ENCODE results near the gene LIPE.
A peak's percentile ranks its signal among the peaks of the same experiment; 100 is the strongest.

Gene LIPE

GRCh38 chr19:42419309-42419708 lies 7.9 kb downstream of the LIPE start:
- Histone ChIP-seq H3K36me3 (peaks cover 33% of the 10 kb centered on the region), H4K20me1 (peaks cover 62% of the 10 kb centered on the region), H3K9ac (no peak overlapping the region), H3K4me1 (peaks cover 46% of the 10 kb centered on the region), H3K4me3 (no peak overlapping the region), H3K4me2 (peak overlapping the region; percentile 47; the same call in 1 of the 2 replicates), H3K27me3 (no peaks in the 10 kb centered on the region), H3K9me3 (no peaks in the 10 kb centered on the region), H3K27ac (no peak overlapping the region; the same call in 1 of the 2 replicates)
- no peak for TF ChIP-seq Cebpa-rat (IDR thresholded peaks at IDR 0.05)

- peaks cover 80% of the 10 kb centered on the region for H3K36me3 ChIP-seq
- peaks cover 8% of the 10 kb centered on the region; the same call in 1 of the 2 replicates for H3K4me1 ChIP-seq
- H4K20me1 ChIP-seq = peaks cover 76% of the 10 kb centered on the region
- no peak for TF ChIP-seq Cebpa-rat (IDR thresholded peaks at IDR 0.05)
- no peak overlapping the region for H3K4me2 ChIP-seq
- H3K27ac ChIP-seq = peak overlapping the region; percentile 41
- no peak overlapping the region for H3K4me3 ChIP-seq
- peak overlapping the region; percentile 46 for H3K9ac ChIP-seq
- no peaks in the 10 kb centered on the region for H3K9me3 ChIP-seq
- no peaks in the 10 kb centered on the region for H3K27me3 ChIP-seq
Measured at GRCh38 chr19:42412661-42413076, 14.5 kb downstream of the LIPE start.

DNA sequence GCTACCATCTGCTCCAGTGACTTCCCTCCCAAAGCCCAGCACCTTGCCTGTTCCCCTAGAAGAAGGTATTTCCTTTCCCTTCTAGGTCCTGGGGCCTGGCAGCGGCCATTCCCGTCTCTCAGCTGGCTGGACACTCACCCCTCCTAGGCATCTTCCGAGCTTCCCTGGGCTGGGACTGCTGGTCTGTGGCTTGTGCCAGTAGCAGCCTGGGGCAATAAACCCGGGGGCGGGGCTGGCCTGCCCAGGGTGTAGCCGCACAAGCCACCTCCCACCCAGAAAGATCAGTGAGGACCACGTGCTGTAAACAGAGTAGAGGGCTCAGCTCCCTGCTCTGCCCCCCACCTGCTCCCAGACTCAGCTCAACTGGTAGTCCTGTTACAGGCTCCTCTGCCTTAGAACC lies 15.0 kb downstream of the LIPE start:
- Histone ChIP-seq H3K4me3 (no peak overlapping the region), H3K36me3 (peaks cover 81% of the 10 kb centered on the region), H3K9me3 (no peaks in the 10 kb centered on the region), H3K27ac (peak overlapping the region; percentile 41), H3K27me3 (no peaks in the 10 kb centered on the region), H3K4me1 (peaks cover 8% of the 10 kb centered on the region; the same call in 1 of the 2 replicates), H4K20me1 (peaks cover 80% of the 10 kb centered on the region), H3K4me2 (no peak overlapping the region), H3K9ac (peak overlapping the region; percentile 46)
- TF ChIP-seq Cebpa-rat (IDR thresholded peaks at IDR 0.05) = no peak

DNA sequence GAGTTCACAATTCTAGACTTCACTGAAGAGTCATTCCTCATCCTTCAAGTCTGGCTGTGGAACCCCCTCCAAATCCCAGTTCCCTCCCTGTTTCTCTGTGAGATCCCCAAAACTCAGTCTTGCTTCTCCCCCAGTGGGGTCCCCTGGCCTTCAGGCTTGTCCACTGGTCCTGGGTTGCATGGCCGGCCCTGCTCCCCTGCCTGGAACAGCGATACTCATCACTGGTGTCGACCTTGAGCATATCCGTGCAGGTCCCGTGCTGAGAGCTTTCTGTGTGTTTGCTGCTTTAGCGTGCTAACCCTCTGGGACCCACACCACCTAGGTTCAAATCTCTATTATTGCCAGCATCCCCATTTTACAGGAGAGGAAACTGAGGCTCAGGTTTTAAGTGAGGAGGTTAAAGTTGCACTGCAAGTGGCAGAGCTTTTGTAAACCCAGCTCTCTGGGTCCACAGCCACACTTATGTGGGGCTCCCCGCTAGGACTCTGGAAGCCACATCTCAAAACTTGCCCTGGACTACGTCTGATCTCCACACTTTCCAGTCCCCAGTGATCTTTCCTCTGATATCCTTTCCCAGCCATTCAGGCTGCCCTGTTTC lies 15.5 kb downstream of the LIPE start:
- peaks cover 8% of the 10 kb centered on the region; the same call in 1 of the 2 replicates for H3K4me1 ChIP-seq
- no peak overlapping the region for H3K4me2 ChIP-seq
- H3K36me3 ChIP-seq = peaks cover 84% of the 10 kb centered on the region
- no peak for TF ChIP-seq Cebpa-rat (IDR thresholded peaks at IDR 0.05)
- H3K27ac ChIP-seq = no peak overlapping the region
- H3K27me3 ChIP-seq = no peaks in the 10 kb centered on the region
- peak overlapping the region; percentile 46; the same call in 1 of the 2 replicates for H3K9ac ChIP-seq
- H3K9me3 ChIP-seq = no peaks in the 10 kb centered on the region
- H3K4me3 ChIP-seq = no peak overlapping the region
- H4K20me1 ChIP-seq = peaks cover 85% of the 10 kb centered on the region

DNA sequence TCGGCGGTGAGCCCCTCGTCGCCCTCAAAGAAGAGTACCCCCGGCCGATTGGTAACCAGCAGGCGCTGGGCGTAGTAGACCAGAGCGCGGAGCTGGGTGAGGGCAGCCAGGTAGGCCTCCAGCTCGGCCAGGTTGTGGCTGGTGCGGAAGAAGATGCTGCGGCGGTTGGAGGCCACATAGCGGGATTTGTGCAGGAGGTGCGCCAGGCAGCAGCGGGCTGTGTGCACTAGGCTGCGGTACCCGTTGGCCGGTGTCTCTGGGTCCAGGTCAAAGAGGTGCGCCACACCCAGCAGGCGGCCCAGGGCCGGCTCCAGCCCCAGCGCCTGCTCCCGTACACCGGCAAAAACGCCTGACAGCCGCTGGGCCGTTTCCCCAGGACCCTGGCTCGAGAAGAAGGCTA lies 16.8 kb downstream of the LIPE start:
- no peaks in the 10 kb centered on the region for H3K27me3 ChIP-seq
- no peak overlapping the region for H3K9ac ChIP-seq
- no peak for TF ChIP-seq Cebpa-rat (IDR thresholded peaks at IDR 0.05)
- H3K36me3 ChIP-seq = peaks cover 92% of the 10 kb centered on the region
- peaks cover 85% of the 10 kb centered on the region for H4K20me1 ChIP-seq
- H3K4me1 ChIP-seq = peaks cover 8% of the 10 kb centered on the region; the same call in 1 of the 2 replicates
- H3K4me2 ChIP-seq = no peak overlapping the region
- H3K27ac ChIP-seq = no peak overlapping the region
- no peak overlapping the region for H3K4me3 ChIP-seq
- no peaks in the 10 kb centered on the region for H3K9me3 ChIP-seq

DNA sequence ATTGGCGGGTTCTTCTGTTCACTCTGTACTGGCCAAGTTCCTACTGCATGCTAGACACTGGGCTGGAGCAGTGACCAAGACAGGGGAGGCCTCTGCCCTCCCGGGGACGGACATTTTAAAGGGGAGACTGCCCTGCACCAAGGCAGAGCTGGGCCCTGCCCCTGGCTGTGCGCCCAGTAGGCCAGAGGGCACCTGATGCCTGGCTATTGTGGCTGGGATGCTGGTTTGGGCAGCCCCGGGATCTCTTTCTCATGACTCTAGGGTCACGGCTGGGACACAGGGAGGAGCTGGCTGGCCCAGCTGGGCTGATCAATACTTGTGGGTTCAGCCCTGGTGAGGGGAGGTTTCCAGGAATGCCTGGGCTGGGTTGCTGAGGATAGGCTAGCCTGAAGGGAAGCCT lies 17.7 kb downstream of the LIPE start:
- Histone ChIP-seq H3K9me3 (no peaks in the 10 kb centered on the region), H4K20me1 (peaks cover 85% of the 10 kb centered on the region), H3K9ac (no peak overlapping the region), H3K27me3 (no peaks in the 10 kb centered on the region), H3K4me2 (no peak overlapping the region), H3K36me3 (peaks cover 93% of the 10 kb centered on the region), H3K4me3 (no peak overlapping the region), H3K4me1 (peaks cover 8% of the 10 kb centered on the region; the same call in 1 of the 2 replicates), H3K27ac (no peak overlapping the region)
- TF ChIP-seq Cebpa-rat (IDR thresholded peaks at IDR 0.05) = no peak

DNA sequence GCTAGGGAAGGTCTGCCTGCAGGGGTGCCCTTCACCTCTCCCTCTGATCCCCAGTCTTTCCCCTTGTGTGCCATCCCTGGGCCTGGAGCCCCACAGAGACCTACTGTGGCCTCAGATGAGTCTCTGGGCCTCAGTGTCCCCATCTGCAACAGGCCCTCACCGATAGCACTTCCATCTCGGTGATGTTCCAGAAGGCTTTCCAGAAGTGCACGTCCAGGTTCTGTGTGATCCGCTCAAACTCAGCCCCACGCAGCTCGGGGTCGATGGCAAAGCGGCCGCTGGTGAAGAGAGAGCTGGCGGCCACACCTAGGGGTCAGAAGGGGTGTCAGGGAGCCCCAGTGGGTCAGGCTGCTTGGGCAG lies 19.4 kb downstream of the LIPE start:
- H3K9me3 ChIP-seq = no peaks in the 10 kb centered on the region
- no peak for TF ChIP-seq Cebpa-rat (IDR thresholded peaks at IDR 0.05)
- no peak overlapping the region for H3K4me2 ChIP-seq
- no peak overlapping the region for H3K9ac ChIP-seq
- H3K4me1 ChIP-seq = peaks cover 9% of the 10 kb centered on the region
- H3K4me3 ChIP-seq = no peak overlapping the region
- peaks cover 72% of the 10 kb centered on the region for H4K20me1 ChIP-seq
- H3K27me3 ChIP-seq = no peaks in the 10 kb centered on the region
- H3K27ac ChIP-seq = no peak overlapping the region
- H3K36me3 ChIP-seq = peaks cover 92% of the 10 kb centered on the region

GRCh38 chr19:42407085-42407815 lies 19.9 kb downstream of the LIPE start:
- Histone ChIP-seq H3K27ac (no peak overlapping the region), H3K4me3 (no peak overlapping the region), H3K27me3 (no peaks in the 10 kb centered on the region), H3K4me1 (peaks cover 9% of the 10 kb centered on the region), H3K9me3 (no peaks in the 10 kb centered on the region), H4K20me1 (peaks cover 66% of the 10 kb centered on the region), H3K9ac (no peak overlapping the region), H3K4me2 (no peak overlapping the region), H3K36me3 (peaks cover 88% of the 10 kb centered on the region)
- TF ChIP-seq Cebpa-rat (IDR thresholded peaks at IDR 0.05) = no peak

GRCh38 chr19:42406111-42406510 lies 21.1 kb downstream of the LIPE start:
- Histone ChIP-seq H4K20me1 (peaks cover 55% of the 10 kb centered on the region), H3K27ac (no peak overlapping the region), H3K27me3 (no peaks in the 10 kb centered on the region), H3K9me3 (no peaks in the 10 kb centered on the region), H3K9ac (no peak overlapping the region), H3K36me3 (peaks cover 77% of the 10 kb centered on the region), H3K4me2 (no peak overlapping the region), H3K4me3 (no peak overlapping the region), H3K4me1 (peaks cover 11% of the 10 kb centered on the region)
- no peak for TF ChIP-seq Cebpa-rat (IDR thresholded peaks at IDR 0.05)

DNA sequence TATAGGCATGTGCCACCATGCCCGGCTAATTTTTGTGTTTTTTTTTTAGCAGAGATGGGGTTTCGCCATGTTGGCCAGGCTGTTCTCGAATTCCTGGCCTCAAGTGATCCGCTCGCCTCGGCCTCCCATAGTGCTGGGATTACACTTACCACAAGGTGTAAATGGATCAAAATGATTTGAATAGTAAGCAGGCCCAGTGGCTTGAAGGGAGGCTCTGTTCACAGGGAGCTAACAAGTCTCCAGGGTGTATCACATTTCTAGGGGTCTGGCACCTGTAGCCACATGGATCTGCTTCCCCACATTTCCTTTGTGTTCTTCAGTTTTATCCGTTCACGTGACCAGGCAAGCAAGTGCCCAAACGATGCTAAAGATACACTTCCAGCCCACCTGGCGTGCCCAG lies 23.6 kb downstream of the LIPE start:
- Histone ChIP-seq H4K20me1 (peaks cover 38% of the 10 kb centered on the region), H3K9me3 (no peaks in the 10 kb centered on the region), H3K36me3 (peaks cover 52% of the 10 kb centered on the region), H3K4me1 (peaks cover 31% of the 10 kb centered on the region), H3K27ac (no peak overlapping the region), H3K9ac (no peak overlapping the region), H3K27me3 (no peaks in the 10 kb centered on the region), H3K4me2 (no peak overlapping the region), H3K4me3 (no peak overlapping the region)
- TF ChIP-seq Cebpa-rat (IDR thresholded peaks at IDR 0.05) = no peak

All from BLaER1 (cell line).